ENCODE data around the gene COL6A2. TPM values are rescaled to one million over a fixed set of nuclear protein-coding genes. Genes with fewer than 3 reads are reported as not detected.

The COL6A2 gene
- total and polyA plus RNA-seq, 2 experiments from 2014 or later: 28.4 to 89.2 TPM

DNA sequence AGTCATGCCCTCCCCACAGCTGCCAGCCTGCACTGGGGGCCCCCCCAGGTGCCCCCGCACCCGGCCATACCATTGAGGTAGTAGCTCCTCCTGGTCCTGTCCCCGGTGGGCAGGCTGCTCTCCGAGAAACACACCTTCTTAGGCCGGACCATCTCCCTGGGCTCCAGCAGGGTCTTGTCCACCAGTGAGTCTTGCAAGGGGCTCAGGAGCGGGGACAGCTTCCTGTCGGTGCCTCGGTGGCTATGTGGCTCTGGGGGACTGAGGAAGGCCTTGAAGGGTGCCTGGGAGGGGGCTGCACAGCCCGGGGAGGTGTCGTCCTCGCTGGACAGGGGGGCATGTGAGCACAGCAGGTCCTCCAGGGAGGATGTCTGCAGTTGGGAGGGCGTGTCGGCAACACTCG lies 70.3 kb downstream of the COL6A2 start:
- Histone ChIP-seq H2AFZ (no peak overlapping the region), H3K36me3 (ENCODE audit: insufficient read depth) (no peaks in the 10 kb centered on the region; the same call in 1 of the 2 replicates), H4K20me1 (replicated peaks; ENCODE audit: insufficient read depth) (peaks cover 10% of the 10 kb centered on the region), H3K27me3 (ENCODE audit: insufficient read depth) (no peaks in the 10 kb centered on the region), H3F3A (replicated peaks; ENCODE audit: low read depth) (no peaks in the 10 kb centered on the region), H3K9me2 (ENCODE audit: insufficient read depth) (no peaks in the 10 kb centered on the region), H3K27ac (ENCODE audit: low read depth) (no peak overlapping the region), H3K4me2 (no peak overlapping the region), H3K4me3 (no peak overlapping the region), H3K79me2 (replicated peaks; ENCODE audit: insufficient read depth) (peaks cover 23% of the 10 kb centered on the region), H3K4me1 (ENCODE audit: insufficient read depth) (no peaks in the 10 kb centered on the region)
- peaks cover 21% of the 10 kb centered on the region for H3K36me3 Mint-ChIP-seq (ENCODE audit: low read depth)
- peaks cover 3% of the 10 kb centered on the region; the same call in 1 of the 3 replicates for H3K9me3 Mint-ChIP-seq
- H3K27ac Mint-ChIP-seq: no peak overlapping the region; the same call in 1 of the 2 replicates
- peaks cover 6% of the 10 kb centered on the region for H3K4me1 Mint-ChIP-seq
- peaks cover 7% of the 10 kb centered on the region for H3K27me3 Mint-ChIP-seq (ENCODE audit: insufficient read depth, low read depth, poor library complexity)
- TF ChIP-seq EZH2 (IDR thresholded peaks at IDR 0.05; ENCODE audit: low read depth, unreplicated experiment): no peak
- TF ChIP-seq, protein P1, sequence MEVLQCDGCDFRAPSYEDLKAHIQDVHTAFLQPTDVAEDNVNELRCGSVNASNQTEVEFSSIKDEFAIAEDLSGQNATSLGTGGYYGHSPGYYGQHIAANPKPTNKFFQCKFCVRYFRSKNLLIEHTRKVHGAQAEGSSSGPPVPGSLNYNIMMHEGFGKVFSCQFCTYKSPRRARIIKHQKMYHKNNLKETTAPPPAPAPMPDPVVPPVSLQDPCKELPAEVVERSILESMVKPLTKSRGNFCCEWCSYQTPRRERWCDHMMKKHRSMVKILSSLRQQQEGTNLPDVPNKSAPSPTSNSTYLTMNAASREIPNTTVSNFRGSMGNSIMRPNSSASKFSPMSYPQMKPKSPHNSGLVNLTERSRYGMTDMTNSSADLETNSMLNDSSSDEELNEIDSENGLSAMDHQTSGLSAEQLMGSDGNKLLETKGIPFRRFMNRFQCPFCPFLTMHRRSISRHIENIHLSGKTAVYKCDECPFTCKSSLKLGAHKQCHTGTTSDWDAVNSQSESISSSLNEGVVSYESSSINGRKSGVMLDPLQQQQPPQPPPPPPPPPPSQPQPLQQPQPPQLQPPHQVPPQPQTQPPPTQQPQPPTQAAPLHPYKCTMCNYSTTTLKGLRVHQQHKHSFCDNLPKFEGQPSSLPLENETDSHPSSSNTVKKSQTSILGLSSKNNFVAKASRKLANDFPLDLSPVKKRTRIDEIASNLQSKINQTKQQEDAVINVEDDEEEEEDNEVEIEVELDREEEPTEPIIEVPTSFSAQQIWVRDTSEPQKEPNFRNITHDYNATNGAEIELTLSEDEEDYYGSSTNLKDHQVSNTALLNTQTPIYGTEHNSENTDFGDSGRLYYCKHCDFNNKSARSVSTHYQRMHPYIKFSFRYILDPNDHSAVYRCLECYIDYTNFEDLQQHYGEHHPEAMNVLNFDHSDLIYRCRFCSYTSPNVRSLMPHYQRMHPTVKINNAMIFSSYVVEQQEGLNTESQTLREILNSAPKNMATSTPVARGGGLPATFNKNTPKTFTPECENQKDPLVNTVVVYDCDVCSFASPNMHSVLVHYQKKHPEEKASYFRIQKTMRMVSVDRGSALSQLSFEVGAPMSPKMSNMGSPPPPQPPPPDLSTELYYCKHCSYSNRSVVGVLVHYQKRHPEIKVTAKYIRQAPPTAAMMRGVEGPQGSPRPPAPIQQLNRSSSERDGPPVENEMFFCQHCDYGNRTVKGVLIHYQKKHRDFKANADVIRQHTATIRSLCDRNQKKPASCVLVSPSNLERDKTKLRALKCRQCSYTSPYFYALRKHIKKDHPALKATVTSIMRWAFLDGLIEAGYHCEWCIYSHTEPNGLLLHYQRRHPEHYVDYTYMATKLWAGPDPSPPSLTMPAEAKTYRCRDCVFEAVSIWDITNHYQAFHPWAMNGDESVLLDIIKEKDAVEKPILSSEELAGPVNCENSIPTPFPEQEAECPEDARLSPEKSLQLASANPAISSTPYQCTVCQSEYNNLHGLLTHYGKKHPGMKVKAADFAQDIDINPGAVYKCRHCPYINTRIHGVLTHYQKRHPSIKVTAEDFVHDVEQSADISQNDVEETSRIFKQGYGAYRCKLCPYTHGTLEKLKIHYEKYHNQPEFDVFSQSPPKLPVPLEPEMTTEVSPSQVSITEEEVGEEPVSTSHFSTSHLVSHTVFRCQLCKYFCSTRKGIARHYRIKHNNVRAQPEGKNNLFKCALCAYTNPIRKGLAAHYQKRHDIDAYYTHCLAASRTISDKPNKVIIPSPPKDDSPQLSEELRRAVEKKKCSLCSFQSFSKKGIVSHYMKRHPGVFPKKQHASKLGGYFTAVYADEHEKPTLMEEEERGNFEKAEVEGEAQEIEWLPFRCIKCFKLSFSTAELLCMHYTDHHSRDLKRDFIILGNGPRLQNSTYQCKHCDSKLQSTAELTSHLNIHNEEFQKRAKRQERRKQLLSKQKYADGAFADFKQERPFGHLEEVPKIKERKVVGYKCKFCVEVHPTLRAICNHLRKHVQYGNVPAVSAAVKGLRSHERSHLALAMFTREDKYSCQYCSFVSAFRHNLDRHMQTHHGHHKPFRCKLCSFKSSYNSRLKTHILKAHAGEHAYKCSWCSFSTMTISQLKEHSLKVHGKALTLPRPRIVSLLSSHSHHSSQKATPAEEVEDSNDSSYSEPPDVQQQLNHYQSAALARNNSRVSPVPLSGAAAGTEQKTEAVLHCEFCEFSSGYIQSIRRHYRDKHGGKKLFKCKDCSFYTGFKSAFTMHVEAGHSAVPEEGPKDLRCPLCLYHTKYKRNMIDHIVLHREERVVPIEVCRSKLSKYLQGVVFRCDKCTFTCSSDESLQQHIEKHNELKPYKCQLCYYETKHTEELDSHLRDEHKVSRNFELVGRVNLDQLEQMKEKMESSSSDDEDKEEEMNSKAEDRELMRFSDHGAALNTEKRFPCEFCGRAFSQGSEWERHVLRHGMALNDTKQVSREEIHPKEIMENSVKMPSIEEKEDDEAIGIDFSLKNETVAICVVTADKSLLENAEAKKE (CRISPR knock-in tag; IDR thresholded peaks at IDR 0.05): no peak
- TF ChIP-seq ZNF331 (CRISPR knock-in tag; IDR thresholded peaks at IDR 0.05; ENCODE audit: low read depth): no peak
- no peak for TF ChIP-seq ETS1 (IDR thresholded peaks at IDR 0.05)
- no peak for TF ChIP-seq ZNF114 (CRISPR knock-in tag; IDR thresholded peaks at IDR 0.05)
- TF ChIP-seq POLR2AphosphoS5 (IDR thresholded peaks at IDR 0.05; ENCODE audit: low read depth): no peak
- TF ChIP-seq CREB1 (CRISPR knock-in tag; IDR thresholded peaks at IDR 0.05; ENCODE audit: low read depth): no peak
- TF ChIP-seq CTCF (conservative IDR thresholded peaks at IDR 0.05; ENCODE audit: low read depth in 2 of 2): no peak
- no peak for TF ChIP-seq EZH2phosphoT487 (IDR thresholded peaks at IDR 0.05; ENCODE audit: unreplicated experiment)
- no peak for TF ChIP-seq JUNB (IDR thresholded peaks at IDR 0.05; ENCODE audit: unreplicated experiment)
- no peak for TF ChIP-seq STAT1 (IDR thresholded peaks at IDR 0.05; ENCODE audit: unreplicated experiment)
- TF ChIP-seq NANOG (IDR thresholded peaks at IDR 0.05; ENCODE audit: borderline replicate concordance): no peak
- TF ChIP-seq, protein P2, sequence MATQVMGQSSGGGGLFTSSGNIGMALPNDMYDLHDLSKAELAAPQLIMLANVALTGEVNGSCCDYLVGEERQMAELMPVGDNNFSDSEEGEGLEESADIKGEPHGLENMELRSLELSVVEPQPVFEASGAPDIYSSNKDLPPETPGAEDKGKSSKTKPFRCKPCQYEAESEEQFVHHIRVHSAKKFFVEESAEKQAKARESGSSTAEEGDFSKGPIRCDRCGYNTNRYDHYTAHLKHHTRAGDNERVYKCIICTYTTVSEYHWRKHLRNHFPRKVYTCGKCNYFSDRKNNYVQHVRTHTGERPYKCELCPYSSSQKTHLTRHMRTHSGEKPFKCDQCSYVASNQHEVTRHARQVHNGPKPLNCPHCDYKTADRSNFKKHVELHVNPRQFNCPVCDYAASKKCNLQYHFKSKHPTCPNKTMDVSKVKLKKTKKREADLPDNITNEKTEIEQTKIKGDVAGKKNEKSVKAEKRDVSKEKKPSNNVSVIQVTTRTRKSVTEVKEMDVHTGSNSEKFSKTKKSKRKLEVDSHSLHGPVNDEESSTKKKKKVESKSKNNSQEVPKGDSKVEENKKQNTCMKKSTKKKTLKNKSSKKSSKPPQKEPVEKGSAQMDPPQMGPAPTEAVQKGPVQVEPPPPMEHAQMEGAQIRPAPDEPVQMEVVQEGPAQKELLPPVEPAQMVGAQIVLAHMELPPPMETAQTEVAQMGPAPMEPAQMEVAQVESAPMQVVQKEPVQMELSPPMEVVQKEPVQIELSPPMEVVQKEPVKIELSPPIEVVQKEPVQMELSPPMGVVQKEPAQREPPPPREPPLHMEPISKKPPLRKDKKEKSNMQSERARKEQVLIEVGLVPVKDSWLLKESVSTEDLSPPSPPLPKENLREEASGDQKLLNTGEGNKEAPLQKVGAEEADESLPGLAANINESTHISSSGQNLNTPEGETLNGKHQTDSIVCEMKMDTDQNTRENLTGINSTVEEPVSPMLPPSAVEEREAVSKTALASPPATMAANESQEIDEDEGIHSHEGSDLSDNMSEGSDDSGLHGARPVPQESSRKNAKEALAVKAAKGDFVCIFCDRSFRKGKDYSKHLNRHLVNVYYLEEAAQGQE (IDR thresholded peaks at IDR 0.05; ENCODE audit: unreplicated experiment): no peak
- ATAC-seq (no peak), DNase-seq (ENCODE audit: low spot score) (no peak)
- H3K4me3 Mint-ChIP-seq: no peak overlapping the region

All from GM23338 (cell line).